NCI-H2107 (cell line): Measurements from ENCODE around the gene TNFAIP8.
"Not testable (repeated sequence)": the region's sequence is repeated elsewhere in the genome, so short reads cannot be mapped to it uniquely, and the experiment has no call there.

ENCODE experiments used
- DNase-seq: peaks from one replicate; lab custom pipeline; 2025; lab: John Stamatoyannopoulos, UW

Gene TNFAIP8

GRCh38 chr5:119418606-119419100, 62.8 kb downstream of the TNFAIP8 start:
- DNase-seq: no peak

DNA sequence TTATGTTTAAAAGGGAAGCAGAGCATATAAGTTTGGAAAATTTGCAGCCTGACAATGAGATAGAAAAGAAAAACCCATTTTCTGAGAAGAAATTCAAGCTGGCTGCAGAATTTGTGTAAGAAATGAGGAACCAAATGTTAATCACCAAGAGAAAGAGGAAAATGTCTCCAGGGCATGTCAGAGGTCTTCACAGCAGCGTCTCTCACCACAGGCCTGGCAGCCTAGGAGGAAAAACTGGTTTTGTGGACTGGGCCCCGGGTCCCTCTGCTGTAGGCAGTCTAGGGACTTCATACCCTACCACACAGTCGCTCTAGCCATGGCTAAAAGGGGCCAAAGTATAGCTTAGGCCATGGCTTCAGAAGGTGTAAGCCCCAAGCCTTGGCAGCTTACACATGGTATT, 64.3 kb downstream of the TNFAIP8 start:
- DNase-seq: no peak

DNA sequence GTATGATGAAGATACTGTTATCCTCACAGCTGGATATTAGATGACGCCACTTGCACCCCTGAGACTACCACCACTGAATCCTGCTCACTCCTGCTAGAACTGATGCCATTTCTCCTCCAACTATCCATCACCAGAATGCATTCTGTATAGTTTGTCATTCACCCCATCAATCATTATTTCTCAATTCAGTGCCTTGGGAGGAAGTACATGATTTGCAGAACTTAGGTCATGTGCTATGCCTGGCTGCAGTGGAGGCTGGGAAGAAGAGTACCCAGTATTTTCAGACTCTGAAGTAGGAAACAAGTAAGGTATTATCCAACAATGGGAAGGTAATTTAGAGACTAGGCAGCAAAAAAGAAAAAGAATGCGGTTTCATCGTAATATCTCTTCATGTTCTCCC, 70.2 kb downstream of the TNFAIP8 start:
- DNase-seq: no peak

DNA sequence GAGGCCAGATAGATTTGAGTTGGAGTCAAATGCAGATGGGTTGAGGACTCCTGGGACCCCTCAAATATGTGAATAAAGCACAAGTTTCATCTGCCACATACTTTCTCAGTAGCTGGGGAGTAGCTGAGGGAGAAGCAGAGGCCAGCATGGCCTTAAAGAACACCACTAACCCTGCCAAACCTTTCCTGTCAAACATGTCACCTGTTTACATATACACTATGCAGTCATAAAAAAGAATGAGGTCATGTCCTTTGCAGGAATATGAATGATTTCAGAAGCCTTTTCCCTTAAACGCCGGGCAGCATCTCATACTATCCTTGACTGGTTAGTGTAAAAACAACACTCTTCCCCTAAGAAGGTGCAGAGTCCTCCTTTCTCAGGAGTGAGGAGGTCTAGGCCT, 71.2 kb downstream of the TNFAIP8 start:
- DNase-seq: no peak

DNA sequence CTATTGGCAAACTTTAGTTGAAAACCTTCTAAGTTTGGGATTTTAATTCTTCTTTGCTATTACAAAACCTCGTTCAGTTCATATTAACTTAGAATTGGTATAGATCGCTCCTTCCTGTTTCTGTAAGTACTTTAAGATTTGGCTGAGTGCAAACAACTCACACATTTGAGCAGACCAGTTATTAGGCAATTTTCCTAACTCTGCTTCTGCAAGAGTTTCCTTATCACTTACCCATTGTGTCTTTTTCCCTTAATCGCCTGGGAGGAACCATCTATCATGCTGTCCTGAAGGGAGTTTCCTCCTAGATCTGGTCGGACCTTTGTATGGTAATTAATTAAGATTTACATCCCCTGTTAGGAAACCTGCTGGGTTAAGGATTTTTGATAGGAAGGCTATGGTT, 71.8 kb downstream of the TNFAIP8 start:
- not testable (repeated sequence) for DNase-seq

GRCh38 chr5:119428166-119428565, 72.3 kb downstream of the TNFAIP8 start:
- DNase-seq: not testable (repeated sequence)

DNA sequence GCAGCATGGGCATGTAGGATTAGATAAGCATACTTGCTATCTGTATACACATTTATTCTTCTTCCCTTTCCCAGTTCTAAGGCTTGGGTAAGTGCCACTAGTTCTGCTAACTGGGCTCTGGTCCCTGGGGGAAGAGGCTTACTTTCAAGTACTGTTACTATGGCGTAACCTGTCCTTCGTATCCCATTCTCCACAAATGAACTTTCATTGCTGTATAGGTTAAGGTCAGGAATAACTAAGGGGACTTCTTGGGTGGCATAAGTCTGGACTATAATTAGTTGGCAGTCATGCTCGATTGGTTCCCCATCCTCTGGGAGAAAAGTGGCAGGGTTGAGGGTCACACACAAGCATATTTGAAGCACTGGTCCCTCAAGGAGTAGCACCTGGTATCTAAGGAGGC, 72.8 kb downstream of the TNFAIP8 start:
- not testable (repeated sequence) for DNase-seq

- DNase-seq: not testable (repeated sequence)
Measured at GRCh38 chr5:119432674-119433237, 76.9 kb downstream of the TNFAIP8 start.

DNA sequence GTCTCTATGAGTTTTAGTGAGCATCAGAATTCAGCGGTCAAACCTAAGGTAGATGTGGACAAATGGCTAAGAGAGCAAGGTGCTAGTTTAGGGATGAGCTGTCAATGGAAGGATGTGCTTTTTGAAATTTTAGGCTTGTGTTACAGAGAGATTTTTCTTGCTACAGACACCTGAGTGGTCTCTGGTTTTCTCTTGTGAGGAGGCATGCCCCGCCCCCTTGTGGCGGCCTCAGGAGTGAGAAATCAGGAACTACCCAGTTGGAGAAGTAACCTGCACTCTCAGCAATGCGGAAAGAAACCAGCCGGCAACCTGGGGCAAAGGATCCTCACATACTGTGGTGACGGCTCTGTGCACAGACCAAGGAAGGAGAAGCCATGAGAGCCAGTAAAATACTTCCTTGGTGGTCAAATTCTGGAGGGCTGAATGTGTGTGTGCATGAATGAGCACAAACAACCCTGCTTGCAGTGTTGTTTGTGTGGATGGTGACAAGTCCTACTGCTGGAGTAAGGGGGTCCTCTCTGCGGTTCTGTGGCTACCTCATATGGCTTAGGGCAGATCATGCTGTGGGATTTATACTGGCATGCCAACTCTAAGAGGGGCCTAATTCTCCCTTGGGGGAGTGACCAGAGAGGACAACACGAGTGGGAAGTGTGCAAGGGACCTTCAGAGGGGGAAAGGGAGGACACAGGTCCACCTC, 79.8 kb downstream of the TNFAIP8 start:
- DNase-seq: no peak

GRCh38 chr5:119437785-119438586, 82.2 kb downstream of the TNFAIP8 start:
- DNase-seq: not testable (repeated sequence)

GRCh38 chr5:119438587-119438917, 82.7 kb downstream of the TNFAIP8 start:
- not testable (repeated sequence) for DNase-seq

GRCh38 chr5:119439140-119439631, 83.4 kb downstream of the TNFAIP8 start:
- DNase-seq: no peak

- not testable (repeated sequence) for DNase-seq
Measured at GRCh38 chr5:119439632-119440031, 83.8 kb downstream of the TNFAIP8 start.

DNA sequence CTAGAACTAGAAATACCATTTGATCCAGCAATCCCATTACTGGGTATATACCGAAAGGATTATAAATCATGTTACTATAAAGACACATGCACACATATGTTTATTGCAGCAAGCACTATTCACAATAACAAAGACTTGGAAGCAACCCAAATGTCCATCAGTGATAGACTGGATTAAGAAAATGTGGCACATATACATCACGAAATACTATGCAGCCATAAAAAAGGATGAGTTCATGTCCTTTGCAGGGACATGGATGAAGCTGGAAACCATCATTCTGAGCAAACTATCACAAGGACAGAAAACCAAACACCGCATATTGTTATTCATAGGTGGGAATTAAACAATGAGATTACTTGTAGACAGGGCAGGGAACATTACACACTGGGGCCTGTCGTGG, 88.8 kb downstream of the TNFAIP8 start:
- DNase-seq: not testable (repeated sequence)

DNA sequence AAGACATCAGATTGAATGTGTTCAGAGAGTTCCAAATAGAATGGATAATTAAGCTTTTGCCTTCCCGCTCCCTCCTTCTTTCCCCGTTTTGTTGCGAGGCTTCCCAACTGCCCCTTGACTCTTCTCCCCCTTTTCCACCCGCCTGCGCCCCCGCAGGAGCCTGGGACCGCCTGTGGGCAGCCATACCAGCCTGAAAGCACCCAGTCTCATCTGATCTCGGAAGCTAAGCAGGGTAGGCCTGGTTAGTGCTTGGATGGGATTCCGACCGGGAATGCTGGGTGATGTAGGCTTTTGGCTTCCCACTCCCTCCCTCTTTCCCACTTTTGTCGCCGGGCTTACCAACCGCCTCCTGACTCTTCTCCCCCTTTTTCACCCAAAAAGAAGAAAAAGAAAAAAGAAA, 89.7 kb downstream of the TNFAIP8 start:
- no peak for DNase-seq
